Measurements from ENCODE around the gene PRPF18.

DNA sequence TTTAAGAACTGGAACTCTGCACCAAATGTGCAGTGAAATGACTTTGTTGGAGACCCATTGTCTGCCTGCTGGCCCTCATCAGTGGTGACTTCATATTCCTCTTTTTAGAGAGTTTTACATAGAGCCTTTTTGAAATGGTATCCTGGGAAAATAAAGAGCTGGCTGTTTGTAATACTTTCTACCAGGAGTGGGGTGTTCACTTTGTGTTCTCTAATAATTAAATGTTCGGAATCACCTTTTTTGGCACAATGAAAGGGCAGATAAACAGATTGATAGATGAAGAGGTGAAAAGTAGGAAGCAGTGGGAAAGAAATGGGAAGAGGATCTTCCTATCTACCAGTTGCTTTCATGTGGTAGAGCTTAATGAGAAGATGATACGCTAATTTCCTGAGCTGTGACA lies 55.5 kb downstream of the PRPF18 start:
- TF ChIP-seq, protein P1, sequence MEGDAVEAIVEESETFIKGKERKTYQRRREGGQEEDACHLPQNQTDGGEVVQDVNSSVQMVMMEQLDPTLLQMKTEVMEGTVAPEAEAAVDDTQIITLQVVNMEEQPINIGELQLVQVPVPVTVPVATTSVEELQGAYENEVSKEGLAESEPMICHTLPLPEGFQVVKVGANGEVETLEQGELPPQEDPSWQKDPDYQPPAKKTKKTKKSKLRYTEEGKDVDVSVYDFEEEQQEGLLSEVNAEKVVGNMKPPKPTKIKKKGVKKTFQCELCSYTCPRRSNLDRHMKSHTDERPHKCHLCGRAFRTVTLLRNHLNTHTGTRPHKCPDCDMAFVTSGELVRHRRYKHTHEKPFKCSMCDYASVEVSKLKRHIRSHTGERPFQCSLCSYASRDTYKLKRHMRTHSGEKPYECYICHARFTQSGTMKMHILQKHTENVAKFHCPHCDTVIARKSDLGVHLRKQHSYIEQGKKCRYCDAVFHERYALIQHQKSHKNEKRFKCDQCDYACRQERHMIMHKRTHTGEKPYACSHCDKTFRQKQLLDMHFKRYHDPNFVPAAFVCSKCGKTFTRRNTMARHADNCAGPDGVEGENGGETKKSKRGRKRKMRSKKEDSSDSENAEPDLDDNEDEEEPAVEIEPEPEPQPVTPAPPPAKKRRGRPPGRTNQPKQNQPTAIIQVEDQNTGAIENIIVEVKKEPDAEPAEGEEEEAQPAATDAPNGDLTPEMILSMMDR (IDR thresholded peaks at IDR 0.05; ENCODE audit: low read length), result no peak
- no peak for TF ChIP-seq EZH2phosphoT487 (IDR thresholded peaks at IDR 0.05; ENCODE audit: low read length)
